Peyer's patch (tissue), 4 donors: ENCODE measurements around the gene SNX27.

Source experiments
- POLR2A ChIP-seq, 2 donors: fragments of 450-650 bp; IDR thresholded peaks; one replicate each; pipeline ENCODE4 v1.5.1; 2017; ENCODE audit warnings: antibody characterized with exemption in 2 of 2, mild to moderate bottlenecking in 2 of 2, moderate library complexity in 2 of 2
- TF ChIP-seq, protein P1 (sequence below), 6 experiments: fragments of 450-650 bp in 4 of 6; fragments of 200-600 bp in 2 of 6; sonication (generic) in 1 of 6; IDR thresholded peaks; one replicate each; pipeline ENCODE4 v1.5.1; 2017 to 2019; ENCODE audit warnings: antibody characterized with exemption in 6 of 6, mild to moderate bottlenecking in 3 of 6, moderate library complexity in 1 of 6

DNA sequence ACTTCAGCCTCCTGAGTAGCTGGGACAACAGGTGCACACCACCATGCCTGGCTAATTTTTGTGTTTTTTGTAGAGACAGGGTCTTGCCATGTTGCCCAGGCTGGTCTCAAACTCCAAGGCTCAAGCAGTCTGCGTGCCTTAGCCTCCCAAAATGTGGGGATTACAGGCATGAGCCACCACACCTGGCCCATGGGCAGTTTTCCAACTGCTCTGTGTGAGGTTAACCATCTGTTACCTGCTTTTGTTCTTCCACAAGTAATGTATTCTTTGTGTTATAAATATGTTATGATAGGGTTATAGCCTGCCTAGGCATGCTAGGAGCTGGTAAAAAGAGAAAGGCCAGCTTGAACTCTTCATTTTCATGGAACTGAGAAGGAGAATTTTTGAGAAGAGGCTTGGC, 41.0 kb upstream of the SNX27 start:
- TF ChIP-seq, protein P1, sequence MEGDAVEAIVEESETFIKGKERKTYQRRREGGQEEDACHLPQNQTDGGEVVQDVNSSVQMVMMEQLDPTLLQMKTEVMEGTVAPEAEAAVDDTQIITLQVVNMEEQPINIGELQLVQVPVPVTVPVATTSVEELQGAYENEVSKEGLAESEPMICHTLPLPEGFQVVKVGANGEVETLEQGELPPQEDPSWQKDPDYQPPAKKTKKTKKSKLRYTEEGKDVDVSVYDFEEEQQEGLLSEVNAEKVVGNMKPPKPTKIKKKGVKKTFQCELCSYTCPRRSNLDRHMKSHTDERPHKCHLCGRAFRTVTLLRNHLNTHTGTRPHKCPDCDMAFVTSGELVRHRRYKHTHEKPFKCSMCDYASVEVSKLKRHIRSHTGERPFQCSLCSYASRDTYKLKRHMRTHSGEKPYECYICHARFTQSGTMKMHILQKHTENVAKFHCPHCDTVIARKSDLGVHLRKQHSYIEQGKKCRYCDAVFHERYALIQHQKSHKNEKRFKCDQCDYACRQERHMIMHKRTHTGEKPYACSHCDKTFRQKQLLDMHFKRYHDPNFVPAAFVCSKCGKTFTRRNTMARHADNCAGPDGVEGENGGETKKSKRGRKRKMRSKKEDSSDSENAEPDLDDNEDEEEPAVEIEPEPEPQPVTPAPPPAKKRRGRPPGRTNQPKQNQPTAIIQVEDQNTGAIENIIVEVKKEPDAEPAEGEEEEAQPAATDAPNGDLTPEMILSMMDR (IDR thresholded peaks at IDR 0.05), result no peak
- TF ChIP-seq POLR2A (IDR thresholded peaks at IDR 0.05), result no peak
